GM18526 (cell line): ENCODE results near the gene AURKAIP1.
A peak's percentile ranks its signal among the peaks of the same experiment; 100 is the strongest.

Source experiments
- POLR2A ChIP-seq: IDR thresholded peaks from 3 replicates; pipeline ENCODE4 v1.6.1; 2011; ENCODE audit not compliant: insufficient read length; ENCODE audit errors: extremely low read depth

The AURKAIP1 gene

DNA sequence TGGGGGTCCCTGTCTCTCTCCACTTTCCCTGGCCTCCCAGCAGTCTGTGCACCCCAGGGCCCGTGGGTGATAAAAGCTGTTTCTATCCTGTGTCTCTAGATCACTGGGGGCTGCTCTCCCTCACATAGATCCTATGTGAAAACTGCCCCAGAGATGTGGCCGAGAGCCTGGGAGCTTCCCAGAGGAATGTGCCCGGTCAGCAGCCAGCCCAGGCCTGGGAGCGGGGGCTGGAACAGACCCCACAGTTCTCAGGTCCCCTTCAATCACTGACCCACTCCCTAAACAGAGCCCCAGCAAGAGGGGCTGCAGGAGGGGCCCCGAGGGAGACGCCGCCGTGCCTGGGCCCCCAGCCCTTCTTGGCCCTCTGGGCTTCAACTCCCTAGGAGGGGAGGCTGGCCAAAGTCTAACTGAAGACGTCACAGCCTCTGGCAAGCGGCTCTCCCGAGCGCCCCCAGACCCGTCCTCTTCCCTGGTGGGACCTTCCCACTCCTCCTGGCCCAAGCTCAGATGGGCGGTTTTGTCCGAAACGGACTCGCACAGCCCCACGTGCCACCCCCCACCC is 17.1 kb downstream of the AURKAIP1 start:
- TF ChIP-seq POLR2A = no peak

DNA sequence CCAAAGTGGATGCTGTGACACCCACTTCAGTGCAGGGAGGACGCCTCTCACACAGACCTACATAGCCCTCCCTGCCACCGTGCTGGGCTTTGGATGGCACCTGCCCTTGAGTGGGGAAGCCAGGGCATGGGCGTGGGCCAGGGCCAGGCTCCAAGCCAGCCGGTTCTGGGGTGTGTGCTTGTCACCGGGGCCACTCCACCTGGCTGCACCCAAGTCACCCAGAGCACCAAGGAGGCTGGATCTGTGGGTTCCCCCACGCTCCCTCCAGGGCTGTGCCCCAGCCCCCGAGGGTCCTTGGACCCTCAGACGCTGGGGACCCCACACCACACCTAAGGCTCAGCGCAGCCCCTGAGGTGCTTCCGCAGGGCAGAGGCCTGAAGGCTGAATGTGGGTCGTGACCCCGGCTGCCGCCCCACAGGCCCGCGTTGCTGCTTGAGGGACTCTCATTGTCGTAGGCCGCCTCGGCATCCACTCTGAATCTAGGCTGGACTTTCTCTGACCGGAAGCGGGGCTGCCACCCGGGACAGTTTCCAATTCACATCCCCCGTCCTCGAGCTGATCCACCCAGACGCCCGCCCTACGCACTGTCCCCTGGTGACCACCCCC is 18.1 kb downstream of the AURKAIP1 start:
- TF ChIP-seq POLR2A = no peak

DNA sequence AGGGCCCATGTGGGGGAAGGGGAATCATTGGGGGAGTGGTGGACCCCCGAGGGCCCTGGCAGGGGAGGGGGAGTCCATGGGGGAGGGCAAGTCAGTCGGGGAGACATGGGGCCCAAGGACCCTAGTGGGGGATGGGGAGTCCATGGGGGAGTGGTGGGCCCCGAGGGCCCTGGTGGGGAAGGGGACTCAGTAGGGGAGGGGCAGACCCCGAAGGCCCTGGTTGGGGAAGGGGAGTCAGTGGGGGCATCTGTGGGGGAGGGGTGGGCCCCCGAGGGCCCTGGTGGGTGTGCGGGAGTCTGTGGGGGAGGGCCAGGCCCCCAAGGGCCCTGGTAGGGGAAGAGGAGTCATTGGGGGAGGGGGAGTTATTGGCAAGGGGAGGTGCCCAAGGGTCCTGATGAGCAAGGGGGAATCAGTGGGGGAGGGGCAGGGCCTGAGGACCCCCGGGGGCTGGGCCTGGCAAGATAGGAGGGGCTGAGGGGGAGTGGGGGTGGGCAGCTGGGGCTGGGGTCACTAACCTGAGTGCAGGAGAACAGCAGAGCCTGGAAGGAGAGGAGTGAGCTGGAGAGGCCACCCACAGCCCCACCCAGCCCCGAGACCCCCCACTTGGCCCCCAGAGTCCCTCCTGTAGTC is 18.7 kb downstream of the AURKAIP1 start:
- TF ChIP-seq POLR2A = no peak

GRCh38 chr1:1355416-1355815 is 19.6 kb downstream of the AURKAIP1 start:
- no peak for TF ChIP-seq POLR2A

GRCh38 chr1:1354271-1355247 is 20.4 kb downstream of the AURKAIP1 start:
- no peak for TF ChIP-seq POLR2A

DNA sequence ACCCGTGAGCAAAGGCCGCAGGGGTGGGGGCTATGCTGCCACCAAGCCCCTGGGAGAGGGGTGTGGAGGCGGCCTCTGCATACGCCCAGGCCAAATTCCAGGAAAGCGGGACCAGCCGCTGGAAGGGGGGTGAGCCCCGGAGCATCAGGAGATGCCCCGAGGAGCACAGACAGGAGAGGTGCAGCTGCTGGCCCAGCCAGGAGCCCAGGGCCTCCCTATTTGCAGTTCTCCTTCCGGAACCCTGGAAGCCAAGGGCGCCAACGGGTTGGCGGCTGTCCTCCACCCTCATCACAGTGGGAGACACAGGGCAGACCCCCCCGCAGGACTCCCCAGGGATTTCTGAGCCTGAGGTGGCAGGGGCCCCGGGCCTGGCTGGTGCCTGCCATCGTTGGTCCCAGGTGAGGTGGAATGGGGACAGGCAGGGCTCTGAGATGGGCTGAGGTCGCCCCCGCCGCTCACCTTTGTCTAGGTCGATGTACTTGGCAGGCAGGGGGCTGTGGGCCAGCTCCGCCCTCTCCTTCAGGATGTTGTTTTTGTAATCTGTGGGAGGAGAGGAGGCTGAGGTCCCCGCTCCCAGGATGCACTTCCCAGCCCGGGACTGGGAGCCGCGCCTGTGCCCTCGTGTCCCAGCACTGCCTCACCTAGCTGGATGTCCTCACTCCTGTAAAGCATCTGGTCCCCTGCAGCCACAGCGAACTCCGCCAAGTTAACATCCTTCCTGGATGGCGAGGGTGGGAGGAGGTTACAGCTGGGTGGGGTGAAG is 21.4 kb downstream of the AURKAIP1 start:
- no peak for TF ChIP-seq POLR2A

DNA sequence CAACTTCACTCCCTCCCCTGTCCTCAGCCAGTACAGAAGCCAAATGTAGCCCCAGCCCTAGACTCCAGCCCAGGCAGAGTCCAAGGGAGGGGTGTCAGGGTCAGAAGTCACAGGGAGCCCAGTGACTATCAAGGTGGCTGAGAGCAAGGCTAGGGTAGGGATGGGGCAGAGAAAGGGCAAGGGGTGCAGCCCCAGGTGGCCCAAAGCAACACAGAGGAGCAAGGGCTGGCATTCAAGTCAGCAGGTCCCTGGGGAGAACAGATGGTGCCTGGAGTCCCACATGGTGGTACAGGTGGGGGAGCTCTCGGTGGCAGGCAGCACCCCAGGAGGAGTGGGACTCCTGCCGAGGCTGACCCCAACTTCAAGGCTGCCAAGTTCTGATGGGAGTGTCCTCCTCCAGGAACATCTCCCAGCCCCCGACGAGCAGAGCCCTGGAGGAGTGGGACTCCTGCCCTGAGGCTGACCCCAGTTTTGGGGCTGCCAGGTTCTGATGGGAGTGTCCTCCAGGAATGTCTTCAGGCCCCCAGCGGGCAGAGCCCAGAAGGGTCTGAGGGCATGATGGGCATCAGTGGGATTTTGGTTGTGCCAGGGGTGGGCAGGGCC is 22.1 kb downstream of the AURKAIP1 start:
- no peak for TF ChIP-seq POLR2A

GRCh38 chr1:1351511-1352427 is 23.2 kb downstream of the AURKAIP1 start:
- TF ChIP-seq POLR2A = no peak

GRCh38 chr1:1349256-1350012 is 25.6 kb downstream of the AURKAIP1 start, which contains the start of gene DVL1:
Gene DVL1, minus strand, starts transcription at chr1:1349418. Its CDS starts 353 bp downstream, at chr1:1349065.
- TF ChIP-seq POLR2A = peak; percentile 56

- no peak for TF ChIP-seq POLR2A
These were observed 26.4 kb downstream of the AURKAIP1 start for GRCh38 chr1:1348420-1349255.

DNA sequence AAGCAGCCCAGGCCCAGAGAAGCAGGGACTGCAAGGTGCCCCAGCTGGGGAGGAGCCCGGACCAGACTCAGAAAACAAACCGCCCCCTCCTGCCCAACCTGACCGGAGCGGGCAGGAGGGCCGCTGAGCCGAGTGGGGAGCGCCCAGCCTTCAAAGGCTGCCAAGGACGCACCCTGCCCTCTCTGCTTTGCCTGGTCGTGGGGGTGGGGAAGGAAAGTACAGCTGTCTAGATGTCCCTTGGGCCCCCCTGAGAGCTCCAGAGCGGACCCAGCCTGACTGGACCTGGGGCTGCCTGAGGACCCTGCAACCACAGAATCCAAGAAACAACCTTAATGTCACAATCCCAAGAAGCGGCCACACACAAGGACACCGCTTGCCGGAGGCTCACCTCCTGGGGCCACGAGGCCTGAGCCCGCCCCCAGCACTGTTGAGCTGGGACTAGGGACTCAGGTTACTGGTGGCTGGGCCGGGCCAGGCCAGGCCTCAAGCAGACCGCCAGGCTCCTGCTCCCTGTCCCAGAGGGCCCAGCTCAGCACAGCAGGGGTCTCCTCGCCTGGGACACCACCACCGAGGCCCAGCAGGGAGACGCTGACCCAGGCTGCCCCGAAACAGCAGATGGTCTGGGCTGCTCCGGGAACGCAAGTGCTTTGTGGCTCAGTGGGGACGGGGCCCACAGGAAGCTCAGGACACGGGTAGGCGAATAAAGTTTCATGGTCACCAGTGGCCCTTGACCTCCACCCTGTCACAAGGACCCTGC is 27.2 kb downstream of the AURKAIP1 start:
- no peak for TF ChIP-seq POLR2A
